PC-9 (cell line): ENCODE results near the gene TFAP2A. TPM values are rescaled to one million over a fixed set of nuclear protein-coding genes. Genes with fewer than 3 reads are reported as not detected.

Experiments
- BruUV-seq: library from RNA; stranded (reverse); fragments of 400-500 nt; replicated peaks from 2 replicates; lab custom pipeline; 2021; lab: Mats Ljungman, UMichigan
- CTCF ChIA-PET: fragments of 300-600 bp; sonication (Branson Sonifier 250); formaldehyde crosslinking; loops from one replicate; lab custom pipeline; 2022; ENCODE audit warnings: antibody characterized with exemption; lab: Charles Lee
- POLR2A ChIA-PET: fragments of 300-600 bp; sonication (Branson Sonifier 250); formaldehyde crosslinking; loops from one replicate; lab custom pipeline; 2022; ENCODE audit warnings: antibody characterized with exemption; ENCODE audit not compliant: unreplicated experiment; lab: Charles Lee
- DNase-seq, 2 experiments: peaks; one replicate each; pipeline versions ENCODE4 v3.0.0 to v3.0.0-alpha.2; 2015 to 2022; ENCODE audit warnings: mixed read lengths in 1 of 2
- H2AFZ ChIP-seq: fragments of 200-600 bp; sonication (generic); 2 replicates; pipeline ENCODE4 v1.8.1; 2017; ENCODE audit warnings: antibody characterized with exemption
- H3F3A ChIP-seq: fragments of 200-600 bp; sonication (generic); 2 replicates; pipeline ENCODE4 v1.8.1; 2017; ENCODE audit warnings: antibody characterized with exemption, mild to moderate bottlenecking, low read depth; ENCODE audit not compliant: insufficient read depth
- H3K27ac ChIP-seq: fragments of 200-600 bp; sonication (generic); 2 replicates; pipeline ENCODE4 v1.6.1; 2016; ENCODE audit warnings: mixed run types
- H3K27me3 ChIP-seq: fragments of 200-600 bp; sonication (generic); 2 replicates; pipeline ENCODE4 v1.6.1; 2016; ENCODE audit warnings: low read depth, mixed run types; ENCODE audit not compliant: insufficient read depth
- H3K36me3 ChIP-seq: fragments of 200-600 bp; sonication (generic); 2 replicates; pipeline ENCODE4 v1.6.1; 2016; ENCODE audit warnings: low read depth, mixed run types
- H3K4me1 ChIP-seq: fragments of 200-600 bp; sonication (generic); replicated peaks from 2 replicates; pipeline ENCODE4 v1.6.1; 2016; ENCODE audit warnings: mixed run types; ENCODE audit not compliant: insufficient read depth
- H3K4me2 ChIP-seq: fragments of 200-600 bp; sonication (generic); 2 replicates; pipeline ENCODE4 v1.6.1; 2017; ENCODE audit warnings: mixed run types
- H3K4me3 ChIP-seq: fragments of 200-600 bp; sonication (generic); 2 replicates; pipeline ENCODE4 v1.6.1; 2016; ENCODE audit warnings: mixed run types
- H3K79me2 ChIP-seq: fragments of 200-600 bp; sonication (generic); 2 replicates; pipeline ENCODE4 v1.6.1; 2017; ENCODE audit warnings: low read depth, mixed run types
- H3K9me2 ChIP-seq: fragments of 200-600 bp; sonication (generic); 2 replicates; pipeline ENCODE4 v1.8.1; 2017; ENCODE audit warnings: mild to moderate bottlenecking; ENCODE audit not compliant: insufficient read depth
- H3K9me3 ChIP-seq: fragments of 200-600 bp; sonication (generic); 2 replicates; pipeline ENCODE4 v1.8.1; 2016; ENCODE audit warnings: low read depth; ENCODE audit not compliant: insufficient read depth
- H4K20me1 ChIP-seq: fragments of 200-600 bp; sonication (generic); 2 replicates; pipeline ENCODE4 v1.8.1; 2017; ENCODE audit not compliant: insufficient read depth
- EZH2 ChIP-seq: fragments of 200-600 bp; sonication (generic); IDR thresholded peaks from 2 replicates; pipeline ENCODE4 v1.8.0; 2017; ENCODE audit warnings: antibody characterized with exemption, low read depth
- intact Hi-C: fragments of 100-400 bp; cut with micrococcal nuclease; formaldehyde crosslinking; loops from one replicate; pipeline ENCODE4 v1.10.0; 2022; ENCODE audit not compliant: unreplicated experiment
- total RNA-seq: library from RNA; stranded (reverse); gene quantifications from 2 replicates; pipeline ENCODE4 v1.2.3, GENCODE V29; 2021
- TF ChIP-seq, protein P1 (sequence below): fragments of 200-600 bp; sonication (generic); conservative IDR thresholded peaks from 2 replicates; pipeline ENCODE4 v1.6.1; 2017; ENCODE audit warnings: mixed run types, antibody characterized with exemption, mild to moderate bottlenecking, moderate library complexity

Gene TFAP2A
- total RNA-seq, 1 experiment from 2014 or later, result 43.8 TPM

DNA sequence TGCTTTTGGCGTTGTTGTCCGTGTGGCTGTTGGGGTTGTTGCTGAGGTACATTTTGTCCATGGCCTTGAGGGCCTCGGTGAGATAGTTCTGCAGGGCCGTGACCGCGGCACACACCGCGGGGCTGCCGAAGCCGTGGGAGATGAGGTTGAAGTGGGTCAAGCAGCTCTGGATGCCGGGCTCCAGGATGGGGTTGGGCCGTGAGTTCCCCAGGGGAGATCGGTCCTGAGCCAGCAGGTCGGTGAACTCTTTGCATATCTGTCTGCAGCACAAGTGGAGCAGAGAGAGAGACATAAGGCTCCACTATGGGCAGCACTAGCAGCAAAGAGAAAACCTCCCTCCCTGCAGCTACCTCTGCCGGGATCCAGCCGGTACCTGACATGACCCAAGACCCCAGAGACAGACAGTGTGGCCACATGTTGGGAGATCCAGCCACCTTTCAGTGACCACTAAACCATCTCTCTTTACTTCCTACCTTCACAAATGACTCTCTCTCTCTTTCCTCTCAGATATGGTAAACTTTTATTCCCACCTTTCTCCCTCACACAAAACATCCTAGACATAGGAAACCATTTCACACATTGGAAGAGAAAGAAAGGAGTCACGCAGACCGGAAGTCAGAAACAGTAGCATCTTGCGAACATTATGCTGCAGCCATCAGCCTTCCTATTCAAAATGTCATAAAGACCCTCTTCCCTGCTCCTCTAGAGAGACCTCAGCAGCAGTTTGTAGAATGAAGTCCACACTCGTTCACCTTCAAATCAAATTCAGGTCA, 16.2 kb downstream of the TFAP2A start:
- Histone ChIP-seq H2AFZ (no peak overlapping the region), H4K20me1 (no peaks in the 10 kb centered on the region), H3K36me3 (peaks cover 20% of the 10 kb centered on the region), H3F3A (peaks cover 9% of the 10 kb centered on the region; the same call in 1 of the 2 replicates), H3K9me3 (no peaks in the 10 kb centered on the region), H3K4me1 (peaks cover 26% of the 10 kb centered on the region), H3K27ac (no peak overlapping the region), H3K4me3 (no peak overlapping the region), H3K9me2 (no peaks in the 10 kb centered on the region), H3K27me3 (no peaks in the 10 kb centered on the region), H3K4me2 (no peak overlapping the region), H3K79me2 (peaks cover 21% of the 10 kb centered on the region)
- no peak for DNase-seq
- BruUV-seq, result no TSS peak
- POLR2A ChIA-PET, result no interaction called here
- TF ChIP-seq, protein P1, sequence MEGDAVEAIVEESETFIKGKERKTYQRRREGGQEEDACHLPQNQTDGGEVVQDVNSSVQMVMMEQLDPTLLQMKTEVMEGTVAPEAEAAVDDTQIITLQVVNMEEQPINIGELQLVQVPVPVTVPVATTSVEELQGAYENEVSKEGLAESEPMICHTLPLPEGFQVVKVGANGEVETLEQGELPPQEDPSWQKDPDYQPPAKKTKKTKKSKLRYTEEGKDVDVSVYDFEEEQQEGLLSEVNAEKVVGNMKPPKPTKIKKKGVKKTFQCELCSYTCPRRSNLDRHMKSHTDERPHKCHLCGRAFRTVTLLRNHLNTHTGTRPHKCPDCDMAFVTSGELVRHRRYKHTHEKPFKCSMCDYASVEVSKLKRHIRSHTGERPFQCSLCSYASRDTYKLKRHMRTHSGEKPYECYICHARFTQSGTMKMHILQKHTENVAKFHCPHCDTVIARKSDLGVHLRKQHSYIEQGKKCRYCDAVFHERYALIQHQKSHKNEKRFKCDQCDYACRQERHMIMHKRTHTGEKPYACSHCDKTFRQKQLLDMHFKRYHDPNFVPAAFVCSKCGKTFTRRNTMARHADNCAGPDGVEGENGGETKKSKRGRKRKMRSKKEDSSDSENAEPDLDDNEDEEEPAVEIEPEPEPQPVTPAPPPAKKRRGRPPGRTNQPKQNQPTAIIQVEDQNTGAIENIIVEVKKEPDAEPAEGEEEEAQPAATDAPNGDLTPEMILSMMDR, result no peak
- no peak for TF ChIP-seq EZH2
- CTCF ChIA-PET, result interaction anchor here (0.7 kb wide), 1 partner anchor 28 kb away, joined by 5 read pairs; no protein-coding TSS in a partner anchor
- intact Hi-C loops, result no loop called here

DNA sequence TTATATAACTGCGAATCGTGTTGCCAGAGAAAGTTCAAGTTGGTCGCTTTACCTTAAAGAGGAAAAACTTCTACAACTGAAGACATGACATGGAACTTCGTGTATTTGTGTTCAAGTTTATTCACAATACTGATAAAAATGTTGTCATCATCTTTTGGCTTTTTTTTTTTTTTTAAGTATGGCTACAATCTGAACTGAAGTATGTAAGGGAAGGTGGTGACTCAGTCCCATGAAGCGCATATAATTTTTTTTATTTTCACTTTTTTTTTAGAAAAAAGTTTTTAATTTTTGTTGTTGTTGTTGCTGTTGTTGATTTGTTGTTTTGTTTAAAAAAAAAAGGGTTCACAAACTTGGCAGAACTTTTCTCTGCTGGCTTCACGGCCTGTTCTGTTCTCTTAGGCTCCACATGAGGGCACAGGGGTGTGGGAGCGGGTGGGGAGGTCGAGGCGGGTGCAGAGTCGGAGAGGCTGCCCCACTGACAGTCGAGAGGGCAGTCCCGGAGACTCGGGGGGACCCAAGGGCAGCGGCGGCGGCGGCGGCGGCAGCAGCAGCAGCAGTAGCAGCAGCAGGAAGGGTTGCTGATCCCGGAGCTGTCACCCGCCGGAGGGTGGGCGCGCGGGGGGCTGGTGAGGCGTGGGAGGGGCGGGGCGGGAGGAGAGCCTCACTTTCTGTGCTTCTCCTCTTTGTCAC, 17.0 kb downstream of the TFAP2A start:
- CTCF ChIA-PET, result no interaction called here
- intact Hi-C loops, result no loop called here

DNA sequence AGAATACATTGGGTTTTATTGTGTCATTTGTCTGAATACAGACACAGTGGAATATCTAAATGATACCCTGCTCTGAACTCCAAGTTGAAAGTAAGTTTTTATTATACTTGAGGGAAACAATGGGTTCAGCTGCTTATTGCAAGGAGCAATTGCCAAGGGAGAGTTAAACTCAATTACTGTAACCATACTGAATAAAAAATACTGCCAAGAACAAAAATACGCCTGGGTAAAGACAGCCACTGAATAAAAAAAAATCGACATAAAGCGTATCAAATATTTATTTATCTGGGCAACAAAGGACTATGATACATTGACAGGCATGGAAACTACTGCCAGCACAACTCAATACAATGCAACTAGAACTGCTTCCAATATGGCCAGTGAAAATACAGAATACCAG, 18.1 kb downstream of the TFAP2A start:
- no peak overlapping the region for H3K4me2 ChIP-seq
- no TSS peak for BruUV-seq

More for the DNA sequence above, 17.0 kb downstream of the TFAP2A start:
- BruUV-seq, result no TSS peak
- POLR2A ChIA-PET, result no interaction called here
- Histone ChIP-seq H4K20me1 (no peaks in the 10 kb centered on the region), H3K9me3 (no peaks in the 10 kb centered on the region), H3K4me1 (peaks cover 21% of the 10 kb centered on the region), H3F3A (peaks cover 2% of the 10 kb centered on the region; the same call in 1 of the 2 replicates), H3K79me2 (peaks cover 19% of the 10 kb centered on the region), H3K27ac (no peak overlapping the region), H3K4me2 (no peak overlapping the region), H2AFZ (no peak overlapping the region), H3K9me2 (no peaks in the 10 kb centered on the region), H3K4me3 (no peak overlapping the region), H3K36me3 (peaks cover 20% of the 10 kb centered on the region), H3K27me3 (no peaks in the 10 kb centered on the region)
- TF ChIP-seq EZH2, result no peak
- TF ChIP-seq, protein P1, result no peak
- DNase-seq, result no peak

More for the DNA sequence above, 18.1 kb downstream of the TFAP2A start:
- H4K20me1 ChIP-seq, result no peaks in the 10 kb centered on the region
- H3K27ac ChIP-seq, result no peak overlapping the region
- H3K9me3 ChIP-seq, result no peaks in the 10 kb centered on the region
- H3K4me3 ChIP-seq, result no peak overlapping the region
- no peaks in the 10 kb centered on the region for H3F3A ChIP-seq
- H2AFZ ChIP-seq, result no peak overlapping the region
- H3K36me3 ChIP-seq, result peaks cover 13% of the 10 kb centered on the region
- TF ChIP-seq, protein P1, result no peak
- no peak for TF ChIP-seq EZH2
- DNase-seq, result no peak
- ChIA-PET CTCF (no interaction called here), POLR2A (no interaction called here)
- intact Hi-C loops, result no loop called here
- H3K27me3 ChIP-seq, result no peaks in the 10 kb centered on the region
- H3K79me2 ChIP-seq, result peaks cover 8% of the 10 kb centered on the region
- H3K4me1 ChIP-seq, result peaks cover 10% of the 10 kb centered on the region; the same call in 1 of the 2 replicates
- H3K9me2 ChIP-seq, result no peaks in the 10 kb centered on the region
